GM10248 (cell line): ENCODE measurements around the gene MYBPC2.

ENCODE experiments used
- CTCF ChIA-PET: fragments of 300-600 bp; sonication (Branson Sonifier 250); formaldehyde crosslinking; extraction: SDS; loops from one replicate; lab custom pipeline; 2021; ENCODE audit warnings: antibody characterized with exemption; lab: Yijun Ruan, JAX
- POLR2A ChIA-PET: fragments of 350-650 bp; sonication (Branson Sonifier 250); formaldehyde crosslinking; extraction: SDS; loops from one replicate; lab custom pipeline; 2020; ENCODE audit warnings: antibody characterized with exemption; lab: Yijun Ruan, JAX
- DNase-seq: peaks from one replicate; pipeline ENCODE4 v3.0.0; 2012; ENCODE audit errors: extremely low spot score
- TF ChIP-seq, protein P1 (sequence below): IDR thresholded peaks from 2 replicates; pipeline ENCODE4 v1.5.1; 2012; ENCODE audit warnings: mild to moderate bottlenecking, low read depth; ENCODE audit errors: extremely low read depth, missing control alignments, control extremely low read depth

Gene MYBPC2

GRCh38 chr19:50476224-50476906 lies 43.7 kb downstream of the MYBPC2 start, which contains the start of the genes EMC10 and GARIN5A:
TSS of gene EMC10 (plus strand) at chr19:50476507. CDS start at chr19:50476545, 38 bp downstream.
TSS of gene GARIN5A (minus strand) at chr19:50476848. CDS start at chr19:50476388, 460 bp downstream.
- POLR2A ChIA-PET: no interaction called here
- CTCF ChIA-PET: interaction anchor here (1.2 kb wide), 1 partner anchor 119 kb away, joined by 3 read pairs; no protein-coding TSS in a partner anchor
- TF ChIP-seq, protein P1, sequence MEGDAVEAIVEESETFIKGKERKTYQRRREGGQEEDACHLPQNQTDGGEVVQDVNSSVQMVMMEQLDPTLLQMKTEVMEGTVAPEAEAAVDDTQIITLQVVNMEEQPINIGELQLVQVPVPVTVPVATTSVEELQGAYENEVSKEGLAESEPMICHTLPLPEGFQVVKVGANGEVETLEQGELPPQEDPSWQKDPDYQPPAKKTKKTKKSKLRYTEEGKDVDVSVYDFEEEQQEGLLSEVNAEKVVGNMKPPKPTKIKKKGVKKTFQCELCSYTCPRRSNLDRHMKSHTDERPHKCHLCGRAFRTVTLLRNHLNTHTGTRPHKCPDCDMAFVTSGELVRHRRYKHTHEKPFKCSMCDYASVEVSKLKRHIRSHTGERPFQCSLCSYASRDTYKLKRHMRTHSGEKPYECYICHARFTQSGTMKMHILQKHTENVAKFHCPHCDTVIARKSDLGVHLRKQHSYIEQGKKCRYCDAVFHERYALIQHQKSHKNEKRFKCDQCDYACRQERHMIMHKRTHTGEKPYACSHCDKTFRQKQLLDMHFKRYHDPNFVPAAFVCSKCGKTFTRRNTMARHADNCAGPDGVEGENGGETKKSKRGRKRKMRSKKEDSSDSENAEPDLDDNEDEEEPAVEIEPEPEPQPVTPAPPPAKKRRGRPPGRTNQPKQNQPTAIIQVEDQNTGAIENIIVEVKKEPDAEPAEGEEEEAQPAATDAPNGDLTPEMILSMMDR: no peak
- peak; percentile 100 for DNase-seq

- TF ChIP-seq, protein P1: no peak
- ChIA-PET POLR2A (no interaction called here), CTCF (interaction anchor here (1.2 kb wide), 1 partner anchor 120 kb away, joined by 3 read pairs; no protein-coding TSS in a partner anchor)
- no peak for DNase-seq
Measured at GRCh38 chr19:50476907-50477238, 44.2 kb downstream of the MYBPC2 start.

DNA sequence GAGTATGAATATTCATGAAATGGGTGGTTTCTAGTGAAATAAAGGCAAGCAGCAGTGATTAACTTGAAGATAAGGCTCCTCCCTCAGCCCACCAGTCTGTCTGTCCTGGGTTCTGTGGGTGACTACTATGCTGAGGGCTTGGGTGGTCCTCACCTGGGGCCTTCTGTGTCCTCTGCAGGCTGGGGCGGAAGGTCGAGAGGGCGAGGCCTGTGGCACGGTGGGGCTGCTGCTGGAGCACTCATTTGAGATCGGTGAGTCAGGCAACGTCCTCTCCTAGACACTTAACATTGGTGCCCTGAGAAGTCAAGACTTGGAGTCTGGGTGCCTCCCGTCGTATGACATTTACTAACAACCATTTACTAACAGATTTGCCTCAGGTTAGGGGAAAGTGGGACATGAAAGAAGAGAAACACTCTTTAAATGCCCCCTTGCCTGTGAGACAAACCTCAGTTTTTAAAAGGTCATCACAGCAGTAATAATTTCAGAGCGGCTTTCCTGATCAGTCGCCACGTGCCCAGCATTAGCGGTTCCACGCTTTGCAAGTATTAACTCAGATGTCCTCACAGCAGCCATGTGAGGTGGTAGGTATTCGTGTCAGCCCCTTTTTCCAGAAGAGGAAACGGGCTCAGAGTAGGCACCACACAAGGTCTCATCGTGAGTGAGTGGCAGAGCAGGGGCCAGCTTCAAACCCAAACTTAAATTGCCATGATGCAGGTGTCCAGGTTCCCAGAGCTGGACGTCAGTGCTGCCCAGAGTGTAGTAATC lies 45.2 kb downstream of the MYBPC2 start:
- POLR2A ChIA-PET: interaction anchor here (1.1 kb wide), 1 partner anchor 10 kb away, joined by 3 read pairs; no protein-coding TSS in a partner anchor
- DNase-seq: no peak
- TF ChIP-seq, protein P1: no peak
- CTCF ChIA-PET: interaction anchor here (1.2 to 2.3 kb wide), 5 partner anchors 8 to 121 kb away, joined by 3 to 8 read pairs (median 5); no protein-coding TSS in a partner anchor

GRCh38 chr19:50478901-50479715 lies 46.4 kb downstream of the MYBPC2 start:
- CTCF ChIA-PET: interaction anchor here (1.4 to 2.3 kb wide), 4 partner anchors 9 to 121 kb away, joined by 4 to 8 read pairs (median 6); no protein-coding TSS in a partner anchor
- TF ChIP-seq, protein P1: peak; percentile 20
- POLR2A ChIA-PET: interaction anchor here (0.6 to 1.1 kb wide), 2 partner anchors 9 to 16 kb away, joined by 3 read pairs; no protein-coding TSS in a partner anchor
- no peak for DNase-seq

DNA sequence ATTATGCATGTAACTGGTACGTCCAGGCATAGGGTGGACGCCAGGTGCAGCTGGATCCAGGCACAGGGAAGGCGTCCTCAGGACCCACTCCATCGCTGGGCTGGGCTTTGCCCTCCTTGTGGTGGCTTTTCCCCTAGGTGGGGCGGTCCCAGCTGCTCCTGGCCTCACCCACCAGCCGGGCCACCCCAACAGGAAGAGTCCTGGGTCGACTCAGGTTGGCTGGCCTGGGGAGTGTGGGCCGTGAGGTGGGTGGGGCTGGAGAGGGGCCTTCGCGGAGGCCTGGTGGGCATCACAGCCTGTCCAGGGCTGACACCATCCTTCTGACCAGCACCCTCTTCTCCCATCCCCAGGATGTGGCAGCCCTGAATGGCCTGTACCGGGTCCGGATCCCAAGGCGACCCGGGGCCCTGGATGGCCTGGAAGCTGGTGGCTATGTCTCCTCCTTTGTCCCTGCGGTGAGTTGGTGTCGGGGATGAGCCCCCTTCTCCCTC lies 47.1 kb downstream of the MYBPC2 start:
- no peak for DNase-seq
- POLR2A ChIA-PET: interaction anchor here (0.6 kb wide), 1 partner anchor 15 kb away, joined by 3 read pairs; no protein-coding TSS in a partner anchor
- TF ChIP-seq, protein P1: no peak
- CTCF ChIA-PET: interaction anchor here (1.5 to 2.3 kb wide), 3 partner anchors 18 to 122 kb away, joined by 5 to 8 read pairs (median 7); no protein-coding TSS in a partner anchor
